Osteoblast (primary cell): ENCODE measurements around the gene SORBS1. TPM values are rescaled to one million over a fixed set of nuclear protein-coding genes. Genes with fewer than 3 reads are reported as not detected.

Source experiments
- DNase-seq: peaks from one replicate; pipeline ENCODE4 v3.0.0; 2011; ENCODE audit warnings: low spot score, mixed read lengths; ENCODE audit not compliant: insufficient read length; ENCODE audit errors: missing footprints
- H2AFZ ChIP-seq: 2 replicates; pipeline ENCODE4 v1.6.0; 2011; ENCODE audit warnings: mild to moderate bottlenecking, low read length
- H3K27ac ChIP-seq: 2 replicates; pipeline ENCODE4 v1.5.1; 2011; ENCODE audit warnings: mild to moderate bottlenecking, low read depth, low read length, moderate library complexity
- H3K27me3 ChIP-seq: 2 replicates; pipeline ENCODE4 v1.6.0; 2012; ENCODE audit warnings: mild to moderate bottlenecking, control low read depth, inconsistent platforms, low read length, moderate library complexity; ENCODE audit not compliant: insufficient read depth
- H3K36me3 ChIP-seq: 2 replicates; pipeline ENCODE4 v1.5.1; 2011; ENCODE audit warnings: mild to moderate bottlenecking, low read length, control low read depth, moderate library complexity; ENCODE audit not compliant: insufficient read depth
- H3K4me1 ChIP-seq: 2 replicates; pipeline ENCODE4 v1.5.1; 2011; ENCODE audit warnings: mild to moderate bottlenecking, low read length, control low read depth, moderate library complexity; ENCODE audit not compliant: insufficient read depth
- H3K4me2 ChIP-seq: 2 replicates; pipeline ENCODE4 v1.6.0; 2011; ENCODE audit warnings: mild to moderate bottlenecking, low read length; ENCODE audit not compliant: insufficient read depth
- H3K4me3 ChIP-seq: fragments of 200-600 bp; sonication (generic); 3 replicates; pipeline ENCODE4 v1.5.1; 2012; ENCODE audit warnings: mild to moderate bottlenecking, low read length, inconsistent platforms; ENCODE audit not compliant: insufficient read depth
- H3K79me2 ChIP-seq: 2 replicates; pipeline ENCODE4 v1.6.0; 2012; ENCODE audit warnings: mild to moderate bottlenecking, low read length, control low read depth, inconsistent platforms; ENCODE audit not compliant: insufficient read depth
- H3K9me3 ChIP-seq: 2 replicates; pipeline ENCODE4 v1.5.1; 2011; ENCODE audit warnings: low read depth, low read length, control low read depth
- H4K20me1 ChIP-seq: 2 replicates; pipeline ENCODE4 v1.6.0; 2012; ENCODE audit warnings: mild to moderate bottlenecking, low read length, control low read depth; ENCODE audit not compliant: insufficient read depth
- CTCF ChIP-seq: IDR thresholded peaks from 2 replicates; pipeline ENCODE4 v1.5.1; 2011; ENCODE audit warnings: mild to moderate bottlenecking, low read depth, low read length, moderate library complexity; ENCODE audit errors: extremely low read depth
- total RNA-seq: library from RNA; depleted of rRNA; stranded (reverse); fragments of >200 nt; gene quantifications from 2 replicates; pipeline ENCODE4 v1.2.3, GENCODE V29; 2012

Gene SORBS1
- total RNA-seq, 1 donor: 0.72 TPM

GRCh38 chr10:95597788-95598187, 36.6 kb upstream of the SORBS1 start:
- no peak for DNase-seq
- no peak for TF ChIP-seq CTCF
- Histone ChIP-seq H3K79me2 (no peaks in the 10 kb centered on the region), H3K4me2 (no peak overlapping the region), H3K9me3 (no peaks in the 10 kb centered on the region), H3K4me3 (no peak overlapping the region), H3K27ac (no peak overlapping the region), H3K4me1 (no peaks in the 10 kb centered on the region), H4K20me1 (no peaks in the 10 kb centered on the region), H3K36me3 (no peaks in the 10 kb centered on the region), H3K27me3 (no peaks in the 10 kb centered on the region), H2AFZ (no peak overlapping the region)

GRCh38 chr10:95588025-95588424, 26.9 kb upstream of the SORBS1 start:
- Histone ChIP-seq H3K9me3 (no peaks in the 10 kb centered on the region), H3K79me2 (no peaks in the 10 kb centered on the region), H2AFZ (no peak overlapping the region), H4K20me1 (no peaks in the 10 kb centered on the region), H3K4me2 (no peak overlapping the region), H3K4me3 (no peak overlapping the region), H3K27me3 (no peaks in the 10 kb centered on the region), H3K27ac (no peak overlapping the region), H3K36me3 (no peaks in the 10 kb centered on the region), H3K4me1 (no peaks in the 10 kb centered on the region)
- DNase-seq: no peak
- no peak for TF ChIP-seq CTCF

GRCh38 chr10:95579835-95580535, 18.8 kb upstream of the SORBS1 start:
- DNase-seq: no peak
- H3K27ac ChIP-seq: no peak overlapping the region
- no peaks in the 10 kb centered on the region for H3K4me1 ChIP-seq
- H3K4me3 ChIP-seq: no peak overlapping the region
- no peaks in the 10 kb centered on the region for H3K27me3 ChIP-seq
- no peaks in the 10 kb centered on the region for H3K36me3 ChIP-seq
- no peaks in the 10 kb centered on the region for H4K20me1 ChIP-seq
- no peaks in the 10 kb centered on the region for H3K9me3 ChIP-seq
- H3K4me2 ChIP-seq: no peak overlapping the region
- no peak for TF ChIP-seq CTCF
- H2AFZ ChIP-seq: no peak overlapping the region
- H3K79me2 ChIP-seq: no peaks in the 10 kb centered on the region

DNA sequence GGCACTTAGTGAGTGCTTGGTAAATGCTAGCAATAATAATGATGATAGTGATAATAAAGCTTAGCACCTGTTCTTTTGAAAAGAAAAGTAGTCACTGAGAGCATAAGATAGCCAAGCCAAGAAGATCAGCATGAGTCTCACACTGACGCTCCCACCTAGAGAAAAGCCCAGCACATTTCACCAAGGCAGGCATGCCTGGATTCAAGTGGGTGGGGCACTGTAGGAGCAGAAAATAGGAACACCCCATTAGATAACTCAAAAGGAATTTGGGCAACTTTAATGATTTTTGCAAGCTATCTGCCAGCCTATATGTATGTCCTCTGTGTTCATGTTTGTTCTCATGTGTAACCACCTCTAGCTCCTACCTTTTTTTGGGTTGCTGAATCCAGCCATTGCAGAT, 18.1 kb upstream of the SORBS1 start:
- no peak for DNase-seq
- H4K20me1 ChIP-seq: no peaks in the 10 kb centered on the region
- H3K27me3 ChIP-seq: no peaks in the 10 kb centered on the region
- H3K4me3 ChIP-seq: no peak overlapping the region
- H3K27ac ChIP-seq: no peak overlapping the region
- H3K4me2 ChIP-seq: no peak overlapping the region
- no peaks in the 10 kb centered on the region for H3K36me3 ChIP-seq
- H3K79me2 ChIP-seq: no peaks in the 10 kb centered on the region
- TF ChIP-seq CTCF: no peak
- no peaks in the 10 kb centered on the region for H3K9me3 ChIP-seq
- H3K4me1 ChIP-seq: no peaks in the 10 kb centered on the region
- no peak overlapping the region for H2AFZ ChIP-seq
